ENCODE data around the gene OTOP2. TPM values are rescaled to one million over a fixed set of nuclear protein-coding genes. Genes with fewer than 3 reads are reported as not detected.
A peak's percentile ranks its signal among the peaks of the same experiment; 100 is the strongest.

The OTOP2 gene
- total RNA-seq, 4 donors from 2014 or later: not detected

DNA sequence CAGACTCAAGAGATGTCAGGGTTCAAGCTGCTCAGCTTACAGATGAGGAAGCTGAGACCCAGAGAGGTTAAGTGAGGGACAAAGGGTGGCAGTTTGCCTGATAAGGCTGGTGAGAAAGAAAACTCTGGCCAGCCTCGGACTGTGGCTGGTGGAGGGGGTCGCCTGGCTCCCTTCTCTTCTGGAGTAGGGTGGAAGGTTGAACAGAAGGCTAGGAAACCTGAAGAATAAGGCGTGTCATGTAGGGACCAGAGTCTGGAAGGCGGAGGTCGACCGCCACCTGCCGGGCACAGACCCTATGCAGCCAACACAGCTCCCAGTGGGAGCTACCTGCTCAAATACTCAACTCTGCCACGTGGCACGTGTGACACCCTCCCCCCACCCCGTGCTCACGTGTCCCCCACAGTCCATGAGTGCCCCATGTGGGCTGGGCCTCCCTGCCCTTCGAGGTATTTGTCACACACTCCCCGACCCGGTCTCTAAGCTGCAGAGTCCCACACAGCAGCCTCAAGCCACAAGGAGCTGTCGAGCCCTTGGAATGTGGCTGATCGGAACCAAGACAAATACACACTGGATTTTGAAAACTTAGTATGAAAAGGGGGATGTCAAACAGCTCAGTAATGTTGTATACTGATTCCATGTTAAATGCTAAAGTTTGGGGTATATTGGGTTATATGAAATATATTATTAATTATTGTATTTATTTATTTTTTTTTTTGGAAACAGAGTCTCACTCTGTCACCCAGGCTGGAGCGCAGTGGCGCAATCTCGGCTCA, 36.7 kb downstream of the OTOP2 start:
- H3K4me3 ChIP-seq (ENCODE audit: low read depth, poor library complexity, severe bottlenecking): no peak overlapping the region
- no peak for DNase-seq (ENCODE audit: low spot score in 2 of 2)
- intact Hi-C loops (cut with DNase I; ENCODE audit: low total_unique reads): loop anchor here (10.0 kb wide), 1 partner anchor 234 kb away; no protein-coding TSS in a partner anchor
- 36 to 60% methylated on average over 17 to 18 of the region's 19 CpGs for WGBS, 2 donors
- TF ChIP-seq, protein P1, sequence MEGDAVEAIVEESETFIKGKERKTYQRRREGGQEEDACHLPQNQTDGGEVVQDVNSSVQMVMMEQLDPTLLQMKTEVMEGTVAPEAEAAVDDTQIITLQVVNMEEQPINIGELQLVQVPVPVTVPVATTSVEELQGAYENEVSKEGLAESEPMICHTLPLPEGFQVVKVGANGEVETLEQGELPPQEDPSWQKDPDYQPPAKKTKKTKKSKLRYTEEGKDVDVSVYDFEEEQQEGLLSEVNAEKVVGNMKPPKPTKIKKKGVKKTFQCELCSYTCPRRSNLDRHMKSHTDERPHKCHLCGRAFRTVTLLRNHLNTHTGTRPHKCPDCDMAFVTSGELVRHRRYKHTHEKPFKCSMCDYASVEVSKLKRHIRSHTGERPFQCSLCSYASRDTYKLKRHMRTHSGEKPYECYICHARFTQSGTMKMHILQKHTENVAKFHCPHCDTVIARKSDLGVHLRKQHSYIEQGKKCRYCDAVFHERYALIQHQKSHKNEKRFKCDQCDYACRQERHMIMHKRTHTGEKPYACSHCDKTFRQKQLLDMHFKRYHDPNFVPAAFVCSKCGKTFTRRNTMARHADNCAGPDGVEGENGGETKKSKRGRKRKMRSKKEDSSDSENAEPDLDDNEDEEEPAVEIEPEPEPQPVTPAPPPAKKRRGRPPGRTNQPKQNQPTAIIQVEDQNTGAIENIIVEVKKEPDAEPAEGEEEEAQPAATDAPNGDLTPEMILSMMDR (IDR thresholded peaks at IDR 0.05): no peak
- no peak for TF ChIP-seq POLR2A (IDR thresholded peaks at IDR 0.05)

DNA sequence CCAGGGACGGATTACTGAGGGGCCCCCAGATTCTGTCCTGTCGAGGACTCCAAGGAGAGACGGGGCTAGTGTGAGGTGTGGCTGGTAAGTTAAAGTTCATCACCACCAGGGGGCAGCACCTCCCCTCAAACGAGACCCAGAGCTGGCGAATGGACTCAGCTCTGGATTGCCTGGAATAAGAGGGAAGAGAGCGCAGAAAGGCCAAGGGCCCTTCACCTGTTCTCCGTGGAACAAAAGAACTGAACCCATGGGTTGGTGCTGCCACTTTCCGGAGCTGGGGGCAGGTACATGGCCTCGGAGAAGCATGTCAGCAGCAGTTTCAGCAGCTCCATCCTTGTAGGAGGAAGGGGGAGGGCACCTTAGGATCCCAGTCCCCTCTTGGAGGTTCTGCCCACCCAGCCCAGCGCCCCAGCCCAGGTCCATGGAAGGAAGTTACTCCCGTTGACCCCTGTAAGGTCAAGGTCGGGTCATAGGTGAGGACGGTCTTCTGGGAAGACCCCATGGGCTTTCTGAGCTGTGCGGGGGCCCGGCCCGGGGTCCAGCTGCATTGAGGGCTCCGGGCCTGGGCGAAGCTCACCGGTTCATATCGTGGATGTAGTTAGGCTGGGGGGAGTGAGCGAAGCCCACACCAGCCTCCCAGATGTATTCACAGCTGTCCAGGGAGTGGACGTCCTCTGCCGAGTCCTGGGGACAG, 37.7 kb downstream of the OTOP2 start:
- 20 to 47% methylated on average over 11 to 23 of the region's 23 CpGs for WGBS, 2 donors
- intact Hi-C loops (cut with DNase I; ENCODE audit: low total_unique reads): loop anchor here (10.0 kb wide), 1 partner anchor 233 kb away; no protein-coding TSS in a partner anchor
- DNase-seq (ENCODE audit: low spot score in 2 of 2): peak; percentile 86 to 98
- no peak for TF ChIP-seq POLR2A (IDR thresholded peaks at IDR 0.05)
- TF ChIP-seq, protein P1 (IDR thresholded peaks at IDR 0.05): peak in 1 of 3 donors; percentile 79
- H3K4me3 ChIP-seq (ENCODE audit: low read depth, poor library complexity, severe bottlenecking): no peak overlapping the region

DNA sequence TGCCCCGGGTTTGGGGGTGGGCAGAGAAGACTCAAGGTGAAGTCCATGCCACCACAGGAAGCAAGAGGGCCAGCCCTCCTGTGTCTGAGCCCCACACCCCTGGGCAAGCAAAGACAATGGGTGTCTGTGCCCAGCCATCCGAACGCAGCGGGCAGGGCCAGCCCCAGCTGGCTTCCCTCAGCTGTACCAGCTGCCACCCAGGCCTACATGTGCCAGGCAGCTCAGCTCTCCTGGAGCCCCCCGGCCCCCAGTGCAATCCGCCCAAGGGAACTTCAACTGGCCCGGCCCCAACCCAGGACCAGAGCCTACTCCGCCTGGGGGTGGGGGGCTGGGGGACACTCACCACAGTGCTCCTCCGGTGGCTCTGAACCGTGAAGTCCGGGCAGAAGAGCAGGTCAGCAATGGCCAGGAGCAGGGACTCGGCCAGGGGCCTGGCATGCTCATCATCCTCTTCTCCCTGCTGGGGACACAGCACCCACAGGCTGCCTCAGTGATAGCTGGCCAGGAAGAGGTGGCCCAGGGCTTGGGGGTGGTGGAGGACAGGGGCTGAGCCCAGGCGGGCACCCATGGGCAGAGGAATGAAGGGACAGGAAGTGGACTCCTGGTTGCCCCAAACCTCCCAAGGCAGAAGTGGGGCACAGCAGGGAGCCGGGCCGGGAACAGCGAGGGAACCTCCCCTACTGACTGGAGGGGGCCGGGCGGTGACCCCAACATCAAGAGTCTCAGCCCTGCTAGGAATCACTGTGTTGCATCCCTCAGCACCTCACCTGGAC, 38.7 kb downstream of the OTOP2 start:
- DNase-seq (ENCODE audit: low spot score in 2 of 2): no peak
- WGBS, 2 donors: 77 to 90% methylated on average over 14 to 18 of the region's 18 CpGs
- H3K4me3 ChIP-seq (ENCODE audit: low read depth, poor library complexity, severe bottlenecking): no peak overlapping the region
- TF ChIP-seq POLR2A (IDR thresholded peaks at IDR 0.05): no peak
- TF ChIP-seq, protein P1 (IDR thresholded peaks at IDR 0.05): no peak
- intact Hi-C loops (cut with DNase I; ENCODE audit: low total_unique reads): loop anchor here (10.0 kb wide), 1 partner anchor 232 kb away; no protein-coding TSS in a partner anchor

DNA sequence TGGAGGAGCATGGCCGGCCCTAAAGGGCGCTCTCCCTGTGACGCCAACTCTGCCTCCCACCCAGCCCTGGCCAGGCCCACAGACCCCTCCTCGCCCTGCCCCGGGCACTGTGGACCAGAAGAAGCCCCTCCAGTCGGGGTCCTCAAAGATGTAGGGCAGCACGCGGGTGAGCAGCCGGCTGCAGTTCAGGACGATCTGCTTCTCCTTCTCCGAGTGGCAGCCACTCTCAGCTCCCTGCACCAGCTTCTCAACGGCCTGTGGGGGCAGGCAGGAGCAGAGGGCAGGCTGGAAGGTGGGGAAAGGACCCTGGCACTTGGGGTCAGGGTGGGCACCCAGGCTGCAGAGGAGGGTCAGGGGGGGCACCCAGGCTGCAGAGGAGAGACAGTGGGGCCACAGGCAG, 39.6 kb downstream of the OTOP2 start:
- no peak for DNase-seq (ENCODE audit: low spot score in 2 of 2)
- TF ChIP-seq POLR2A (IDR thresholded peaks at IDR 0.05): no peak
- TF ChIP-seq, protein P1 (IDR thresholded peaks at IDR 0.05): no peak
- intact Hi-C loops (cut with DNase I; ENCODE audit: low total_unique reads): loop anchor here (10.0 kb wide), 1 partner anchor 231 kb away; no protein-coding TSS in a partner anchor

DNA sequence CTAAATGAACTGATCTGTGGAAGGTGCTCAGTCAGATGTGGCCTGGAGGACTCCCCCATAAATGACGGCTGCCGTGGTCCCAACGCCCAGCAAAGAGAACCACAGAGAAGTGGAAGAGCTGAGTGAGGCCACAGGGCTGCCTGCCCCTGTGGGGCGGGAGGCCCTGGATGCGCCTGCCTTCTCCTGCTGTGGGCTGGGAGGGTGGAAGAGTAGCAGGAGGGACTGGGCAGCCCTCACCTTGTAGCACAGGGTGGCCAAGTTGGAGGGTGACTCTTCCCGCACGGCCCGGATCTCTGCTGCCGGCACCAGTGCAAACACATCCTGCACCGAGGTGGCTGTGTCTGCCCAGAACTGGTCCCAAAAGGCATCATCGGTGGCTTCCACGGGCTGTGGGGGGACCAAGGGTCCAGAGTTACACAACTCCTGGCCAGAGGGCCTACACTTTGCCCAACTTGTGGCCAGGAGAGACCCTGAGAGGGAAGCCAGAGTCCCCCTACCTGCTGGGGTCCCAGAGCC, 40.2 kb downstream of the OTOP2 start:
- no peak overlapping the region for H3K4me3 ChIP-seq (ENCODE audit: low read depth, poor library complexity, severe bottlenecking)
- TF ChIP-seq, protein P1 (IDR thresholded peaks at IDR 0.05): no peak
- TF ChIP-seq POLR2A (IDR thresholded peaks at IDR 0.05): no peak
- intact Hi-C loops (cut with DNase I; ENCODE audit: low total_unique reads): loop anchor here (10.0 kb wide), 1 partner anchor 230 kb away; no protein-coding TSS in a partner anchor
- 75 to 84% methylated on average over 12 of the region's 12 CpGs for WGBS, 2 donors
- DNase-seq (ENCODE audit: low spot score in 2 of 2): no peak

More for the DNA sequence above, 39.6 kb downstream of the OTOP2 start:
- WGBS, 2 donors: 70 to 71% methylated on average over 7 to 12 of the region's 12 CpGs
- no peak overlapping the region for H3K4me3 ChIP-seq (ENCODE audit: low read depth, poor library complexity, severe bottlenecking)
